HG03457 (cell line): ENCODE results near the gene ENTPD2.
A peak's percentile ranks its signal among the peaks of the same experiment; 100 is the strongest.

Experiments used
- ATAC-seq: cut with Tn5 transposase; IDR thresholded peaks from one replicate; pipeline ENCODE4 v1.9.1; 2021; ENCODE audit warnings: moderate number of reproducible peaks; ENCODE audit not compliant: unreplicated experiment

ENTPD2 gene

GRCh38 chr9:137053944-137054931 is at the start of gene ENTPD2:
Gene ENTPD2 (minus strand): TSS chr9:137054061. CDS start chr9:137053997, 64 bp downstream.
- no peak for ATAC-seq

GRCh38 chr9:137103206-137103999 is 49.5 kb upstream of the ENTPD2 start:
- no peak for ATAC-seq

DNA sequence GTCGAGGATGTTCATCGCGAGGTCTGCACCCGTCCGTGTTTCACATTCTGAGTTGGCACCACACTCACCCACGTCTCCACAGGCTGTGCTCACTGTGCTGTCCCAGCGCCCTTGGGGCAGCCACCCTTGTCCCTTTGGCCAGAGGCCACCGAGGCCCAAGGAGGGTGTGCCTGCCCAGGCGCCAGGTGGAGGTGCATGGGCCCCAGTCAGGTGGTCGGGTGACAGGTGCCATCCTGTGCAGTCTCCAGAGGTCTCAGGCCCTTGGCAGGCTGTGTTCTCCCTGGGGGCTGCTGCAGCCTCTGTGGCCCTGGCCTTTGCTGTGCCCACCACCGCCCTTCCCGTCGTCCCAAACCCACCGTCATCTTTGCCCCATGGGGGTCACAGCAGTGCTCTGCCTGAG is 45.4 kb upstream of the ENTPD2 start:
- ATAC-seq, result no peak

DNA sequence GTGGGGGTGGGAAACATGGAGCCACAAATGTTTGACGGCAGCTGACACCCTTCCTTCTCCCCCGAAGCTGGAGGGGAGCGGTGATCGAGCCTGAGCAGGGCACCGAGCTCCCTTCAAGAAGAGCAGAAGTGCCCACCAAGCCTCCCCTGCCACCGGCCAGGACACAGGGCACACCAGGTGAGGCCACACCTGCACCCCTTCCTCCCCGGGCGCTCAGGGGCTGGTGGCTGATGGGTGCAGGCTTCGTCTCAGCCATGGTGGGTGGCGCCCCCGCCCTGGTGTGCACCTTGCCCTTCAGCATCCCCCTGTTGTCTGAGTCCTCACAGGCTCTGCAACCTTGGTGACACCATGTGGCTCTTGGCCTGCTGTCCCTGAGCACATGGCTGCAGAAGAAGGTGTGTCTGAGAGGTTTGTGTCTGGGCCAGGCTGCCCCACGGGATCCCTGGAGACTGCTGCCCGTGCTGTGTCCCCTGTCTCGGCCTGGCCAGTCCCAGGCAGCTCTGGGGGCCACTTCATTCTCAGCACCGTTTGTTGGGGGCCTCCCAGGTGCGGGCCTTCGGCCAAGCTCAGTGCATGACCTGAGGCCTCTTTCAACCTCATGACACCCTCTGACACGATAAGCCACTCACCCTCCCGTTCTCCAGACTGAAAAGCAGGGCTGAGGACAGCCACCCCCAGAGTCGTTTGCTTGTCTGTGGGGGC is 44.1 kb upstream of the ENTPD2 start:
- no peak for ATAC-seq

DNA sequence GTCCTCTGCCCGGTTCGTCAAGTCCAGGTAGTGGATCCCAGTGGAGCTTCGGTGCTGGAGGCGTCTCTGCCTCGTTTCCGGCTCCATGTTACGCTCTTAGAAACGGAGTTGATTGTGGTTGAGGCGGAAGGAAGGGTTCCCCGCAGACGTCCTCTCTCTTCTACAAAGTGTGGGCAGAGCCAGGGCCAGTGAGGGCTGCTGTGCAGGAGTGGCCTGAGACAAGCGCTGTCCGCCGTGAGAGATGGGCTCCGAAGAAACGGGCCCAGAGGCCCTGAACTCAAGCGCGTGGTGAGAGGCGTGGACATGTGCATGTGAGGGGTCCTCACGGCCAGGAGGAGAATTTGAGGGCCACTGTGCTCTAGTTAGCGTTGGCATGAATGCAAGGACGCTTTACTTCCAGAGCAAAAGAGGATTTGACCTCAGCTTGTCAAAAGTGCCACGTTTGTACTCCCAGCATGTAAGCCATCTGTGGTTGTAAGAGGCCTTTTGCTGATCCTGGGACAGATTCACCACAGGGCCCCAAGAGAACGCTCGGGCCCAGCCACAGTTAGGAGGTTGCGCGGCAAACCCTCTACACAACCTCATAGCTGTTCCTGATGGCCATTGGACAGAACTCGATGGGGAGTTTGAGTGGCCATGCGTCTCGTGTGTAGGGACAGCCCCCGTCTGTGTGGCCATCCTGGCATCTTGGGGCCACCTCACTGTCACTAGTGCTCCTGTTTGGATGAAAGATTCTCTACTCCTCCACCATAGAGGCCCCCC is 43.1 kb upstream of the ENTPD2 start:
- ATAC-seq, result no peak

- ATAC-seq, result peak; percentile 46
These were observed 42.0 kb upstream of the ENTPD2 start for GRCh38 chr9:137095664-137096517.

DNA sequence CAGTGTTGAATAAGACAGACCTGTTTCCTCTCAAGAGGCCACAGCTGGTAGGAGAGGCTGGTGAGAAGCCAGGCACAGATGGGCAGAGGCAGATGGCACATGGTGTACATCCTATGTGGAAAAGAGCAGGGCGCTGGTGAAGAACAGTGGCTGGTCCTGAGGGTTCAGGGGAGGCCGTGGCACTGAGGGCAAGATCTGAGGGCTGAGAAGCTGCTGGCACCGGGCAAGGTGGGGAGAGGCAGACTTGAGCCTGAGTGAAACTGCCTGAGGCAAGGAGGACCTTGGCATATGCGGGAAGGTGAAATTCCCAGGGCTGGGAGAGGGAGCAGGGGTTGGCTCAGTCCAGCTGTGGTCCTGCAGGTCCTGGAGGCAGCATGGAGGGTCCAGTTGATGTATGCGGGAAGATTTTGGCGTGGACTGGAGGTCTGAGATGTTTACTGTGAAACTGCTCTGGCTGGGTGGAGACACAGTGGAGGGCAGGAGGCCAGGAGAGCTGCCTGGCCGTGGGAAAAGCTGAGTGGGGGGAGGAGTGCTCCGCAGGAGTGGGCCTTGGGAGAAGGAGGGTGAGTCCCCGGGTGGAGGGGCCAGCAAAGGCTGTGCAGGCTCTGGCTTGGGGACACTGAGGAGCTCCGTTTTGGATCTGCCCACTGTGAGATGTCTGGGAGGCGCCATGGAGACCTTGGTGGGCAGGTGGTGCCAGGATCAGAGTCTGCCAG is 35.5 kb upstream of the ENTPD2 start:
- no peak for ATAC-seq

DNA sequence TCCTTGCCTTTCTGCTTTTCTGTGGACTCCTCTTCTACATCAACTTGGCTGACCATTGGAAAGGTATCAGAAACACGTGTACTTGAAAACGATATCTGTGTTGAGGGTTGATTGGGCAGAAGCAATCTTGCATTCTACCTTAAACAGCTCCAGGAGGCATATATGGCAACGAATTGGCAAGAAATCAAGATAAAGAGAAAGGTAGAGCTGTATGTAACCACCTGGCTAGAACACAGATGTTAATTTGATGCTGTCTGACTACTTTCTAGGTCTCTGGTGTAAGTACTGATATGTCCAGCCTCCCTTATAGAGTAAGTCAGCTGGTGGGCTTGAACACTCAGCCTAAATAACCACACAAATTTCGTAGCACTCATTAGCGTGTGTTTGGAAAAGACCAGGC is 34.3 kb upstream of the ENTPD2 start:
- ATAC-seq, result no peak

GRCh38 chr9:137087409-137087925 is 33.6 kb upstream of the ENTPD2 start:
- ATAC-seq, result no peak

- ATAC-seq, result peak; percentile 66
These were observed 32.9 kb upstream of the ENTPD2 start, which contains the start of gene MAN1B1 for GRCh38 chr9:137086531-137087408. Gene MAN1B1 (plus strand): TSS chr9:137086985. CDS start chr9:137087000, 15 bp downstream.

DNA sequence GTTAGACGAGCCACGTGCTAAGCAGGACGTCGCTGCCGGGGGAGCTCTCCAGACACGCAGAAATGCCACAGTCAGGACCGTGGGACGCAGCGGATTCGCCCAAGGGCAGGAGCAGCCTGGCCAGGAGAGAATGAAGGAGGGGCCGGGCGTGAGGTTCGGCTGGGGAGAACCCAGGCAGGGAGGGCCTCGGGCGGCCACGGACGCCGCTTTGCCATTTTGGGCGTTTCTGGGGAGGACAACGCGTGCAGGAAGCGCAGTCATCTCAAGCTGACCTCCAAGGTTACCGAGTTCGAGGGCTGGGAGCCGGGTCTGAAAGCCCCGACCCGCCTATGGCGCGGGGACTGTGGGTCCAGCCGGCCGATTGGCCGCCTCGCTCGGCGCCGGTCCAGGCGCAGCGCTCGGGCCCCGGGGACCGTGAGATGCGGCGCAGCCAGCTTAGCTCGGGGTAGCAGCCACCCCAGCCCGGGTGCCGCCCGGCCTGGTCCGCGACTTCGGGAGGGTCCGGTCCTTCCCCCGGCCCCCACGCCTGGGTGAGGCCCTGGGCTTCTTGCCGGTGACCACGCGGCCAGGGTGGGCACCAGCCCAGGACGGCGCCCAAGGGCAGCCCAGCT is 32.2 kb upstream of the ENTPD2 start:
- ATAC-seq, result no peak

DNA sequence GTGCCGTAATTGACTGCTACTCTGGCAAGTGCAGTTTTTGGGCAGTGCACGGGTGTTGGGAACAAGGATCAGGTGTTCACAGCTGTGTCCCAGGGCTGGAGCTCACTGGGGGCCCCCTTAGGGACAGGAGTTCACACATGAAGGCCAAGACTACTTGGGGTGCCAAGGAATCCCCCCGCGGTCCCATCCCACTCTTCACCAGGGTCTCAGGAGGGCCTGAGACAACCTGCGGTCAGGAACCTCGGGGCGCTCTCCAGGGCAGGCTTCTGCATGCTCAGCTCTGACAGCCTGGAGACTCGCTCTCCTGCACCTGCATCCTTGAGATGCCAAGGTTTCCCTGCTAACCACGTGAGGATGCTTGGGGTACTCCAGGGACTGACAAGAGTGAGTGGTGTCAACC is 30.7 kb upstream of the ENTPD2 start:
- ATAC-seq, result no peak

DNA sequence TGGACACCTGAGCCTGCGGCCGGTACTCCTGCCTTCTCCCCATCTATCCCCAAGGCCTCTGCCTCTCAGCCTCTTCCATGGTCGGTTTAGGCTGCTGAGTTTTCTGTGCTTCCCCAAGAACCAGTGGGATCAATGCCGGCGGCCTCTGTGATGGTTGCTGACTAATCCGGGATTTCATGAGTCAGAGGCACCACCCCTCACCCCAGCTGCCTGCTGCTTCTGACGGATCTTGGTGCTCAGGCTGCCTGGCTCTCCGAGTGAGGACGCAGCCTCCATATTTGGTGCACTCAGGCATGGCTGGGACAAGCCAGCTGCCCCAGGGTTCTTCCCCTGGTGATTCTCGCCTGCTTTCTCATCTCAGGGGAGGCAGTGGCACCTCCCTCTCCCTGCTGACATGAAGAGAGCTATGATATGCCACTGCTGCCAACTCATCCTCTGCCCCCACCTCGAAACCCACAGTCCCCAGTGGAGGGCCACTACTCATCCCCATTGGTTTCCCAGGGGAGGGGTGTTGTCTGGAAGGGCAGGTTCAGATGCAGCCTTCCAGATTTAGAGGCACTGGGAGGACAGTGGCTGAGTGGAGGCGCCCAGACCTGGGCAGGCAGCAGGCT is 29.6 kb upstream of the ENTPD2 start:
- ATAC-seq, result no peak

- ATAC-seq, result no peak
These were observed 29.0 kb upstream of the ENTPD2 start for GRCh38 chr9:137082925-137083290.

GRCh38 chr9:137082222-137082924 is 28.5 kb upstream of the ENTPD2 start:
- ATAC-seq, result no peak
